CD4-positive, alpha-beta T cell treated with Interleukin-4 for 4 hours (primary cell): ENCODE data around the gene ZNF648.
A peak's percentile ranks its signal among the peaks of the same experiment; 100 is the strongest.
"Not testable (repeated sequence)": the region's sequence is repeated elsewhere in the genome, so short reads cannot be mapped to it uniquely, and the experiment has no call there.

ENCODE experiments used
- DNase-seq: peaks from one replicate; pipeline ENCODE4 v3.0.0-alpha.2; 2020

ZNF648 gene

GRCh38 chr1:182066934-182067333 lies 5.4 kb upstream of the ZNF648 start:
- no peak for DNase-seq

- no peak for DNase-seq
Observed at GRCh38 chr1:182065126-182065845, 3.8 kb upstream of the ZNF648 start.

DNA sequence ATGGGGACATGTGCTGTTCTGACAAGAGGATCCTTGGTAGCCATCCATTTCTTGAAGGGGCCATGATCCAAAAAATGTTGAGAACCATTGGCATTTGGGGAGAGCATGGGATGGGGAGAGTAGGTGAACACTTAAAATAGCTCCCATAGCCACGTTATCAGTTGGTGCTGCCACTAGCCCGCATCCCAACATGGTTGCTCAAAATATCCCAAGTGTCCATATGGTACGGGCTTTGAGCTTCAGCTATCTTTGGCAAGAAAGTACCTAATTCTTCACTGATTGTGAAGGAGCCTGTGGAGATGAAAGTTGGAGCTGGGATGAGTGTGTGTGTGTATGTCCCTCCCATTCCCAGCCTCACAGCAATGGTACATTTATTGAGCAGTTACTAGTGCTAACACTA lies 3.1 kb upstream of the ZNF648 start:
- no peak for DNase-seq

GRCh38 chr1:182062223-182062622 lies 711 bp upstream of the ZNF648 start:
- no peak for DNase-seq

DNA sequence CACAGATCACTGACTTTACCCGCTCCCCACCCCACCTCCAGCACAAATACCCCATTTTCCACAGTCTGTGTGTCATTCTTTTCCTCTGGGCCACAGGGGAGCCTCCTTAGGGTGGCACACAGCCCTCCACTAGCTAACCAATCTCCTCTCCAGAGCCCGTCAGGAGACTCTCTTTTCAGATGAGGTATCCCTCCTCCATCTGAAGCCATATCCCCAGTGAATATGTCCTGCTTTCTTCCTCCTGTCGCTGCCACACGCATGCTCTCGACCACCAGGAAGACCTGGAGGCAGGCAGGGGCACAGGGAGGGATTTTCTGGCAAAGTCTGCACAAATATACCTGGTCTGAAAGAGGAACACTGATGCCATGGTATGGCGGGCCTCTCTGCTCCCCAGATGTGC lies 635 bp downstream of the ZNF648 start:
- DNase-seq, result no peak

DNA sequence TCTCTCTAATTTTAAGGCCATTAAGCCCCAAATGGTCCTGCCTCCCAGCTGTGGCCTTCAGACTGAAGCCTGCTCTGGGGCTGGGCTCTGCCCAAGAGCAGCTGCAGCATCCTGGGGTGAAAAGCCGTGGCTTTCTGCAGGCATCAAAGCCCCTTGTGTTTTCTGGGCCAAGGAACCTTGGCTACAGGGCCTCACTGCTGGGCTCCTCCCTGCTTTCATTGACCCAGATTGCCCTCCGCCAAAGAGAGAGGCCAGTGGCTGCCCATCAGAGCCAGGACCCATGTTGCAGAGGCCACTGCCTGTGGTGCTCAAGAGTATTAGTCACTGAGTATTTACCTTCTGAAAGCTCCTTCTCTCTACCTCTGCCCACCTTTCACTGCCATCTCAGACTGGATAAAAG lies 1.6 kb downstream of the ZNF648 start:
- DNase-seq, result no peak

DNA sequence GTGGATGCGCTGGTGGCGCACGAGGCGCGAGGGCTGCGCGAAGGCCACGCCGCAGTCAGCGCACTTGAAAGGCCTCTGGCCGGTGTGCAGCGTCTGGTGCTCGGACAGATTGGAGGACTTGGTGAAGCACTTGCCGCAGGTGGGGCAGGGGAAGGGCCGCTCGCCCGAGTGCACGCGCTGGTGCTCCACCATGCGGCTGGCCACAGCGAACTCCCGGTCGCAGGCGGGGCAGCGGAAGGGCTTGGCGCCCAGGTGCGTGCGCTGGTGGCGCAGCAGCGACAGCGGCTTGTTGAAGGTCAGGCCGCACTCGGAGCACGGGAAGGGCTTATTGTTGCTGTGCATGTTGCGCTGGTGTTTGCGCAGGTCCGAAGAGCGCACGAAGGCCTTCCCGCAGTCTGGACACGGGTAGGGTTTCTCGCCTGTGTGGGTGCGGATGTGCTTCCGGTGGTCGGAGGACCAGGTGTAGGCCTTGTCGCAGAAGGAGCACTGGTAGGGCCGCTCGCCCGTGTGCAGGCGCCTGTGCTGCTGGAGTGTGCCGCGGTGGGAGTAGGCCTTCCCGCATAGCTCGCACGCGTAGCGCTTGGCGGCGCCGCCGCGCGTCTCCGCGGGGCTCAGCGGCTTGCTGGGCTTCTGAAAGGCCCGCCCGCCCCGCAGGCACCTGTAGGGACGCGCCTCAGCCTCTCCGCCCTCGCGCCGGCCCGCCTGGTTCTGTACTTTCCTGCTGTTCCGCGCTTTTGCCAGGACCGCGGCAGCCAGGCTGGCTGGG lies 4.7 kb downstream of the ZNF648 start:
- no peak for DNase-seq

- DNase-seq, result peak; percentile 47
Observed at GRCh38 chr1:182054698-182055326, 6.7 kb downstream of the ZNF648 start.

DNA sequence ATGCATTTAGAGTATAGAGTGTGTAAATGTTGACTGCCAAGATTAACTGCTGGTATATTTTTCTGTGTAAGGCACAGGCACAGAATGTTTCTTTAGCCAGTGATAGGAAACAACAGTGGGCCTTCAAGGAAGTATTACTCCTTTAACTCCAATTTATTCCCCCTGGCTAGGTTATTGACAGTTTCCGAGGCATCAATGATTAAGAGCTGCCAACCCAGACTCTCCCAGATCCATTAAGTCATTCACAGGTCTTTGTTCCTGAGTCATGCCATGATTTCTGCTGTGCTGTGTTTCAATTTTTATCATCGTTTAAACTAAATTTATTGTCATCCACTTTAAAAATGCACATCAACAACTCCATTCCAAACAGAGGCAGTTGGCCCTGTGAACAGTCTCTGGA lies 9.2 kb downstream of the ZNF648 start:
- DNase-seq, result no peak

DNA sequence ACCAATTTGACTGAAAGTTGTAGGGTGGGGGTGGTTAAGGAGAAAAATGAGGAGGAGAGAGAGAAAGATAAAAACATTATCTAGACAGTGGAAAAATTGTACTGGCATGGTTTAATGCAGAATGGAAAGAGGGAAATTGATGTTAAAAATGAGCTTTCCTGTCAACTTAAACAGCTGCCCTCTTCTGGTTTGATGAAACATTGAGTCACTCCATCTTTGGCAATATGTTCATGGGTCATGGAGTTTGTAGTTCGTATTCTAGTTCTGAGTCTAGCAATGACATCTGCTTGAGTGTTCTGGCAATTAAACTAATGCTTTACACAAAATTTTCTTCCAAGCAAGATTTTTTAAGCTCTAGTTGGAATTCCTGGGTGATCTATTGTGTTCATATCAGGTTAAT lies 9.6 kb downstream of the ZNF648 start:
- DNase-seq, result no peak

DNA sequence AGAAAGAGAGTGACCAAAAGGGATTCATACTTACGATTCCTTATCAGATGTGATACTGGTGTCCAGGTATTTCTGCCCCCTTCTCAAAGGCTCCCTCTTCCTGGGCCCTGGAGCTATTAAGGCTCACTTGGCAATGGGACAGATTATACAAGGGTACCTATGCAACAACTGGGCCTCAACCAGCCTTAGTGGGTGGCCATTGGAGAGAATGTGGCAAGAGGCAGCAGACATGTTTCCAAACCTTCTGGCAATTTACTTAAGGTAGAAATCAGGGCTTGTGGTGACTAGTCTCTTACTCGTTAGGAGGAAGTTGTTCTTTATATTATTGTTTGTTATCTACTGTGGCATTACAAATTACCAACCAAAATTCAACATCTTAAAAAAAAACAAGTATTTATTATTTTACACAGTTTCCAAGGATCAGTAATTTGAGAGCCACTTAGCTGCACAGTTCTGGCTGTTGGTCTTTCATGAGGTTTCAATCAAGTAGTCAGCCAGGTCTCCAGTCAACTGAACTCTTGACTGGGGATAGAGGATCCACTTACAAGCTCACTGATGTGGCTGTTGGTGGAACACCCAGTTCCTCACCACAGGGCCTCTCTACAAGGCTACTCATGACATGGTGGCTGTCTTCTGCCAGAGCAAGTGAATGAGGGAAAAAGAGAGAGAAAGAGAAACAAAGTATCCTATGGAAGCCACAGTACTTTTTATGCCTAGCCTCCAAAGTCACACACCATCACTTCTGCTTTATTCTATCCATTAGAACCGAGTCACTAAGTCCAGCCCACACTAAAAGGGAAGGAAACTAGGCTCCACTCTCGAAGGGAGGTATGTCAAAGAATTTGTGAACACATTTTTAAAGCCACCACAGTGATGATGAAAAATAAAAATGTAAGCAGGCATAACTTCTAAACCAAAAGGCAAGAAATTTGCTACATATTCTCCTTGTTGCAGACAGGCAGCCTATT lies 10.7 kb downstream of the ZNF648 start:
- no peak for DNase-seq

- DNase-seq, result no peak
Observed at GRCh38 chr1:182048562-182048961, 12.9 kb downstream of the ZNF648 start.

DNA sequence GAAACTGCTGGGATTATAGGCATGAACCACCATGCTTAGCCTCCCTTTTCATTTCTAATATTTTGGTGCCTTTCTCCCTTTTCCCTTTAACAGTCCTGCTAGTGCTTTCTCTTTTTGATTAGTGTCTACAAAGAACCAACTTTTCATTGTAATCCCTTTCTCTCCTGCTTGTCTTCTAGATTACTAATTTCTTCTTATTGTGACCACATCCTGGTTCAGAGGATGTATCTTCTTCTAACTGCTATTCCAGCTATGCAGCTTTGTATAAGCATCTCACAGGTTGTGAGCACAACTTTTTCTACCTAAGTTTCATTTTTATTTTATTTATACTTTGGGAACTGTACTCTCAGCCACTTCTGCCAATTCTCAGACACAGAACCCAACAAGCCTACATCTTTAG lies 14.7 kb downstream of the ZNF648 start:
- no peak for DNase-seq

DNA sequence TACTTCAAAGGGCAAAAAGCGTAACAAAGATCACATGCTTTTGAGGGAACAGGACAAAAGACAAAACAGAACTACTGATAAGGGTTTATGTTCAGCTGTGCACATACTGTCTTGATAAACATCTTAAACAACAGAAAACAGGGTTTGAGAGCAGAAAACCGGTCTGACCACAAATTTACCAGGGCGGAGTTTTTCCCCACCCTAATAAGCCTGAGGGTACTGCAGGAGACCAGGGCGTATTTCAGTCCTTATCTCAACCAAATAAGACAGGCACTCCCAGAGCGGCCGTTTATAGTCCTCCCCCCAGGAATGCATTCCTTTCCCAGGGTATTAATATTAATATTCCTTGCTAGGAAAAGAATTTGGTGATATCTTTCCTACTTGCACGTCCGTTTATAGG lies 16.0 kb downstream of the ZNF648 start:
- not testable (repeated sequence) for DNase-seq

DNA sequence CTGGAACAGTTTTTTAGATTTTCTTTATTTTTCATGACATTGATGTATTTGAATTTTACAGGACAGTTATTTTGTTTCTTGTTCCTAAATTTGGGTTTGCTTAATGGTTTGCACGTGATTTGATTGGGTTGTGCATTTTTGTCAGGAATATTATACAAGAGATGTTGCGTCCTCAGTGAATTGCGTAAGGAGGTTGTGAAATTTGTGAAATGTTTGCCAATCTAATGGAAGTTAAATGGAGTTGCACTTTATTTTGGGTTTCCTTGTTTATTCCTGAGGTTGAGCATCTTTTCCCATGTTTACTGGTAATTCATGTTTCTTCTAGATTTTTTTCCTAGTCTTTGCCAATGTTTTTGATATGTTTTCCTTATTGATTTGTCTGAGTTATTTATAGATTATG lies 19.9 kb downstream of the ZNF648 start:
- DNase-seq, result no peak

GRCh38 chr1:182038220-182038619 lies 23.3 kb downstream of the ZNF648 start:
- DNase-seq, result no peak

DNA sequence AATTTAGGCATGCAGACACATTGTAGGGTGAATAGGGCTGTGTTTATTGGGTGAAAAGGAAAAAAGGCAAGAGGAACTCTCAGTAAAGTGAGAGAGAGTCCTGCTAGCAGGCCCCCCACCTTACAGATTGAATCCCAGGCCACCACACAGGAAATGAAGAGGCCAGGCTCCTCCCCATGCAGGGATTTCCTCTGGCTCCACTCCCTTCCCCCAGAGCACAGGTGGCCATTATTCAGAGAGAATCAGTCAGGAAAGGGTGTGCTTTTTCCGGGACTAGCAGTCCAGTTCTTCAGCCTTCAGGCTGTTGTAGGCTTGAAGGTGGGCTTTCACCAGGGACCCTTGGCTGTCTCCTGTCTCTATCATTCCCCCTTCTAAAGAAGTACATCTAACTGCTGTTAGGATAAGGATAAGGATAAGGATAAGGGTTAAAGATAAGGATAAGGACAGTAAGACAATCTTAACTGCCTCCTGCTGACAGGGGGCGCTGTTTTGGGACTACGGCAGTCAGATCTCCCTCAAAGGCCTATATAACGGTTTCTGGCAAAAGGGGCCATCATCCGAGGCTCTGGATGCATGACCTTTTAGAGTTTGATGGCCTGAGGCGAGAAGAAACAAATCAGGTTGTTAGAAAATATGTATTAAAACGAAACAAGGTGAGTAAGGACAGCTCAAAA lies 26.3 kb downstream of the ZNF648 start:
- DNase-seq, result peak; percentile 5

DNA sequence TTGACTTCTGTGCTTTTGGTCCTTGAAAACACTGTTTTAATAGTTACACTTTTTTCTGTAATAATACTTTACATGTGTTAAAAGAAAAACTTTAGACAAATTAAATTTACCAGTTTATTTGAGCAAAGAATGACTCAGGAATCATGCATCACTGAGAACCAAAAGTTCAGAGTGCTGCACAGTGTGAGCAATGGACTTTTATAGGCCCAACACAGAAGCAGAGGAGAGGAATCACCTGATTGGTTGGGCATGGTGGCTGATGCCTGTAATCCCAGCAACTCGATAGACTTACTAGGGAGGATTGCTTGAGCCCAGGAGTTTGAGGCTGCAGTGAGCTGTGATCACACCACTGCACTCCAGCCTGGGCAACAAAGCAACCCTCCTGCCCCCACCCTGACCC lies 29.3 kb downstream of the ZNF648 start:
- DNase-seq, result no peak

GRCh38 chr1:182029379-182030331 lies 31.9 kb downstream of the ZNF648 start:
- peak; percentile 97 for DNase-seq

DNA sequence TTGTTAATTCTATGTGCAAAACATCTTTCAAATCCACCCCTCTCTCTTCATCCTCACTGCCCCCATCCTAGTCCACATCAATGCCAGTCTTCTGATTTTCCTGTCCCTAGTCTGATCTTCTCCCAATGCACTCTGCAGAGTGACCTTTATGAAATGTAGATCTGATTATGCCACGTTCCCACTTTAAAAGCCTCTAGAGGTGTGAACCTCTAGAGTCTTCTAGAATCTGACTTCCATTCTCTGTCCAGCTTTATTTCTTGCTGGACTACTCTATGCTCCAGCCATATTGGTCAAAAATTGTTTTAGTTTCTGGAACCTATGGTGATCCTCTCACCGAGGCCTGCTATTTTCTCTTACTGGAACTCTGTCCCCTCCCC lies 32.5 kb downstream of the ZNF648 start:
- DNase-seq, result no peak

GRCh38 chr1:182015360-182015759 lies 46.2 kb downstream of the ZNF648 start:
- DNase-seq, result no peak
